ENCODE data around the gene DIS3L2. TPM values are rescaled to one million over a fixed set of nuclear protein-coding genes. Genes with fewer than 3 reads are reported as not detected.

Gene DIS3L2
- total RNA-seq, 1 donor from 2014 or later, result 32.2 TPM

- Histone ChIP-seq H3K36me3 (peaks cover 0 to 7% of the 10 kb centered on the region in 2 donors), H3K27me3 (no peaks in the 10 kb centered on the region), H3K27ac (no peak overlapping the region), H3K4me3 (no peak overlapping the region), H3K9me3 (no peaks in the 10 kb centered on the region), H3K4me1 (no peaks in the 10 kb centered on the region)
- no peak for DNase-seq (ENCODE audit: extremely low spot score in 2 of 2)
- intact Hi-C loops (cut with DNase I), result no loop called here
- TF ChIP-seq POLR2AphosphoS5 (IDR thresholded peaks at IDR 0.05; ENCODE audit: insufficient read depth in 1 of 2, low read depth in 1 of 2) (no peak), CTCF (IDR thresholded peaks at IDR 0.05) (no peak), POLR2A (IDR thresholded peaks at IDR 0.05) (no peak)
Observed at GRCh38 chr2:232299084-232299483, 337.6 kb downstream of the DIS3L2 start.

- TF ChIP-seq POLR2AphosphoS5 (IDR thresholded peaks at IDR 0.05; ENCODE audit: insufficient read depth in 1 of 2, low read depth in 1 of 2), result no peak
- no peak for TF ChIP-seq CTCF (IDR thresholded peaks at IDR 0.05)
- TF ChIP-seq POLR2A (IDR thresholded peaks at IDR 0.05), result no peak
- Histone ChIP-seq H3K27ac (no peak overlapping the region), H3K4me3 (no peak overlapping the region), H3K36me3 (peaks cover 0 to 11% of the 10 kb centered on the region in 2 donors), H3K27me3 (no peaks in the 10 kb centered on the region), H3K4me1 (no peaks in the 10 kb centered on the region), H3K9me3 (no peaks in the 10 kb centered on the region)
- intact Hi-C loops (cut with DNase I), result no loop called here
- no peak for DNase-seq (ENCODE audit: extremely low spot score in 2 of 2)
Observed at GRCh38 chr2:232299927-232300674, 338.6 kb downstream of the DIS3L2 start.

GRCh38 chr2:232300894-232301387, 339.4 kb downstream of the DIS3L2 start:
- DNase-seq (ENCODE audit: extremely low spot score in 2 of 2), result no peak
- Histone ChIP-seq H3K36me3 (peaks cover 0 to 11% of the 10 kb centered on the region in 2 donors), H3K27ac (no peak overlapping the region), H3K9me3 (no peaks in the 10 kb centered on the region), H3K4me1 (no peaks in the 10 kb centered on the region), H3K27me3 (no peaks in the 10 kb centered on the region), H3K4me3 (no peak overlapping the region)
- intact Hi-C loops (cut with DNase I), result no loop called here
- TF ChIP-seq CTCF (IDR thresholded peaks at IDR 0.05) (no peak), POLR2AphosphoS5 (IDR thresholded peaks at IDR 0.05; ENCODE audit: insufficient read depth in 1 of 2, low read depth in 1 of 2) (no peak), POLR2A (IDR thresholded peaks at IDR 0.05) (no peak)

GRCh38 chr2:232304236-232304635, 342.7 kb downstream of the DIS3L2 start:
- H3K4me3 ChIP-seq, result no peak overlapping the region
- no peaks in the 10 kb centered on the region for H3K27me3 ChIP-seq
- intact Hi-C loops (cut with DNase I), result no loop called here
- no peak for DNase-seq (ENCODE audit: extremely low spot score in 2 of 2)
- TF ChIP-seq CTCF (IDR thresholded peaks at IDR 0.05) (no peak), POLR2AphosphoS5 (IDR thresholded peaks at IDR 0.05; ENCODE audit: insufficient read depth in 1 of 2, low read depth in 1 of 2) (no peak), POLR2A (IDR thresholded peaks at IDR 0.05) (no peak)
- H3K9me3 ChIP-seq, result no peaks in the 10 kb centered on the region
- no peak overlapping the region for H3K27ac ChIP-seq
- H3K36me3 ChIP-seq, result peaks cover 0 to 11% of the 10 kb centered on the region in 2 donors
- H3K4me1 ChIP-seq, result peaks cover 8% of the 10 kb centered on the region

- peaks cover 15% of the 10 kb centered on the region for H3K4me1 ChIP-seq
- H3K27ac ChIP-seq, result no peak overlapping the region
- H3K36me3 ChIP-seq, result peaks cover 0 to 5% of the 10 kb centered on the region in 2 donors
- H3K27me3 ChIP-seq, result no peaks in the 10 kb centered on the region
- no peaks in the 10 kb centered on the region for H3K9me3 ChIP-seq
- DNase-seq (ENCODE audit: extremely low spot score in 2 of 2), result no peak
- intact Hi-C loops (cut with DNase I), result no loop called here
- TF ChIP-seq CTCF (IDR thresholded peaks at IDR 0.05) (no peak), POLR2AphosphoS5 (IDR thresholded peaks at IDR 0.05; ENCODE audit: insufficient read depth in 1 of 2, low read depth in 1 of 2) (no peak), POLR2A (IDR thresholded peaks at IDR 0.05) (no peak)
- no peak overlapping the region for H3K4me3 ChIP-seq
Observed at GRCh38 chr2:232306741-232307305, 345.3 kb downstream of the DIS3L2 start.
